Neutrophil (primary cell): ENCODE data around the gene IZUMO1.

ENCODE experiments used
- H3K27ac ChIP-seq: fragments of 200-600 bp; sonication (generic); 2 replicates; pipeline ENCODE4 v1.5.1; 2016; ENCODE audit warnings: mild to moderate bottlenecking, moderate library complexity
- H3K27me3 ChIP-seq: fragments of 200-600 bp; sonication (generic); 2 replicates; pipeline ENCODE4 v1.6.0; 2016; ENCODE audit warnings: mild to moderate bottlenecking
- H3K36me3 ChIP-seq: fragments of 200-600 bp; sonication (generic); 2 replicates; pipeline ENCODE4 v1.5.1; 2017
- H3K4me1 ChIP-seq, 2 experiments: fragments of 200-600 bp in 1 of 2; sonication (generic) in 1 of 2; 1 replicate in 1 of 2; 2 replicates in 1 of 2; pipeline versions ENCODE4 v1.5.1 to v1.6.1; 2013 to 2016; ENCODE audit warnings: low read depth in 1 of 2, low read length in 1 of 2, mild to moderate bottlenecking in 1 of 2, moderate library complexity in 1 of 2; ENCODE audit not compliant: control insufficient read depth in 1 of 2, insufficient read depth in 1 of 2
- H3K4me3 ChIP-seq, 2 experiments: fragments of 200-600 bp in 1 of 2; sonication (generic) in 1 of 2; 1 replicate in 1 of 2; 2 replicates in 1 of 2; pipeline ENCODE4 v1.5.1; 2013 to 2016; ENCODE audit warnings: low read depth in 1 of 2, low read length in 1 of 2, mild to moderate bottlenecking in 1 of 2, moderate library complexity in 1 of 2
- H3K9me3 ChIP-seq: fragments of 200-600 bp; sonication (generic); 2 replicates; pipeline ENCODE4 v1.5.1; 2016
- TF ChIP-seq, protein P1 (sequence below): fragments of 200-600 bp; sonication (generic); IDR thresholded peaks from 2 replicates; pipeline ENCODE4 v1.5.1; 2016; ENCODE audit warnings: antibody characterized with exemption

The IZUMO1 gene

DNA sequence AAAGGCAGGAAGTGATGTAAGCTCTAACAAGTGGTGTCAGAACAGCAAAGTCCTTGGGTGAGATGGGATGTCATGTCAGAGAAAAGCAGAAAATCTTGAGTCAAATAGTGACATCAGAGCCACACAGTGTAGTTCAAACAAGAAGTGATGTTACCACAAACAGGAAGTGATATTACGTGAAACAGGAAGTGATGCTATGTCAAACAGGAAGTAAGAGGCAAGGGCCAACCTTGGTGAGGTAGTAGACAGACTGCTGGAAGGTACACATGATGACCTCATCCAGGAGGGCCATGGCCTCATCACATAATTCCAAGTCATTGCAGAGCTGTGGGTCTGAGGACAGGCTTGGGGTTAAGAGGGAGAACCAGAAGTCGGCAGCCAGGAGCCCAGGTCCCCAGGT, 20.2 kb downstream of the IZUMO1 start:
- no peaks in the 10 kb centered on the region for H3K36me3 ChIP-seq
- no peaks in the 10 kb centered on the region for H3K27me3 ChIP-seq
- peaks cover 8 to 26% of the 10 kb centered on the region in 2 experiments for H3K4me1 ChIP-seq
- peaks cover 11% of the 10 kb centered on the region for H3K9me3 ChIP-seq
- H3K27ac ChIP-seq = peak overlapping the region; percentile 77
- TF ChIP-seq, protein P1, sequence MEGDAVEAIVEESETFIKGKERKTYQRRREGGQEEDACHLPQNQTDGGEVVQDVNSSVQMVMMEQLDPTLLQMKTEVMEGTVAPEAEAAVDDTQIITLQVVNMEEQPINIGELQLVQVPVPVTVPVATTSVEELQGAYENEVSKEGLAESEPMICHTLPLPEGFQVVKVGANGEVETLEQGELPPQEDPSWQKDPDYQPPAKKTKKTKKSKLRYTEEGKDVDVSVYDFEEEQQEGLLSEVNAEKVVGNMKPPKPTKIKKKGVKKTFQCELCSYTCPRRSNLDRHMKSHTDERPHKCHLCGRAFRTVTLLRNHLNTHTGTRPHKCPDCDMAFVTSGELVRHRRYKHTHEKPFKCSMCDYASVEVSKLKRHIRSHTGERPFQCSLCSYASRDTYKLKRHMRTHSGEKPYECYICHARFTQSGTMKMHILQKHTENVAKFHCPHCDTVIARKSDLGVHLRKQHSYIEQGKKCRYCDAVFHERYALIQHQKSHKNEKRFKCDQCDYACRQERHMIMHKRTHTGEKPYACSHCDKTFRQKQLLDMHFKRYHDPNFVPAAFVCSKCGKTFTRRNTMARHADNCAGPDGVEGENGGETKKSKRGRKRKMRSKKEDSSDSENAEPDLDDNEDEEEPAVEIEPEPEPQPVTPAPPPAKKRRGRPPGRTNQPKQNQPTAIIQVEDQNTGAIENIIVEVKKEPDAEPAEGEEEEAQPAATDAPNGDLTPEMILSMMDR = no peak
- no peak overlapping the region for H3K4me3 ChIP-seq

DNA sequence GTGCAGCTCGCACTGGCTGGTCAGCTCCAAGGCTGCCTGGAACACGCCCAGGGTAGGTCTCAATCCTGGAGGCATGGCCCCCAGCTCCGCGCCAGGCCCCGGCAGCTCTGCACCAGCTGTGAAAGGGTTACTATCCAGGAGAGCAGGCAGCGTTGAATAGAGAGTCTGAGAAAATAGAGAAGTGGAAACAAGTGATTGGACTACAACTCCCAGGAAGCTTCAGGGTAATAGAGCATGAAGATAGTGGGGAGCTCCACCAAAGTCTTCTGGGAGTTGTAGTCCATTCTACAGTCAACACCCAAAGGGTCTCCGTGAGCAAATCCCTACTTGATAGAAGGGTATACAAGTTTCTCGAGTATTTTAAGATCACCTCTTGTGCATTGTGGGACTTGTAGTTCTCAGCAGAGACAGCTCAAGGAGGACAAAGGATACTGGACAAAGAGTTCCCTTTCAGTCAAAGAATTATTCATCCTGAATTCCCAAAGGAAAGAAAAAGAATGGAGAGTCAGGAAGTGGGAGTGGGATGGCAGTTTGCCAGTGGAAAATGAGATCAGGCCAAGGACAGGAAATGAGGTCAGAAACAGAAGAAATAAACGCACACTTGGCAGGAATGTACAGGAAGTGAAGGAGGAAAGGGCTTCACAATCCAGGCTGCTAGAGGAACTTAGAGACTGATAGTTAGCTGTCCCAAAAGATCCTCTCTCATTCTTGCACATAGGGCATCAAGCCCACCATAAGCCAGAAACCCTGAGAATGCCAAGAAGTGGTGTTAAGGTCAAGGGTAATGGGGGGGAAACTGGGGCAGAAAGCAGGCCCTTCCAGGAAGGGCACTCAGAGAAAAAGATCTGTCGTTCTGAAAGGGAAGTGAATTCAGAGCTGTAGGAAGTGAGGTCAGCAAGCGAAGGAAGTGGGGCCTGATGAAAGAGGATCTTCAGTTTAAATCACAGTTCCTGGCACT, 21.6 kb downstream of the IZUMO1 start:
- TF ChIP-seq, protein P1 = no peak
- Histone ChIP-seq H3K9me3 (peaks cover 11% of the 10 kb centered on the region), H3K36me3 (no peaks in the 10 kb centered on the region), H3K4me1 (peaks cover 13 to 30% of the 10 kb centered on the region in 2 experiments), H3K27ac (peak overlapping the region; percentile 77), H3K4me3 (no peak overlapping the region), H3K27me3 (no peaks in the 10 kb centered on the region)

DNA sequence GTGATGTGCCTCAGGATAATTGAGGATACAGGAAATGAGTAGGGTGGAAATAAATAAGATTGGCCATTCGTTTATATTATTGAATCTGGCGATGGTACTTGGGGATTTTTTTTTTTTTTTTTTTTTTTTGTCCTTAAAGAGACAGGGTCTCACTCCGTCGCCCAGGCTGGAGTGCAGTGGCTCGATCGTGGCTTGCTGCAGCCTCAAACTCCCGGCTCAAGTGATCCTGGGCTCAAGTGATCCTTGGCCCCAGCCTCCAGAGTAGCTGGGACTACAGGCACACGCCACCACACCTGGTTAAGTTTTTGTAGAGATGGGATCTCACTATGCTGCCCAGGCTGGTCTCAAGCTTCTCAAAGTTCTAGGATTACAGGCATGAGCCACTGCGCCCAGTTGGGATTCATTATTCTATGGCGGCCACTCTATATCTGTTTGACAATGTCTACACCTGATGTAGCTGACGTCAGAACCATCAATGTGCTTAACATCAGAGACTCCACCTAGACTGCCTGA, 24.5 kb downstream of the IZUMO1 start:
- Histone ChIP-seq H3K4me3 (no peak overlapping the region), H3K4me1 (peaks cover 13 to 30% of the 10 kb centered on the region in 2 experiments)
- TF ChIP-seq, protein P1 = no peak

DNA sequence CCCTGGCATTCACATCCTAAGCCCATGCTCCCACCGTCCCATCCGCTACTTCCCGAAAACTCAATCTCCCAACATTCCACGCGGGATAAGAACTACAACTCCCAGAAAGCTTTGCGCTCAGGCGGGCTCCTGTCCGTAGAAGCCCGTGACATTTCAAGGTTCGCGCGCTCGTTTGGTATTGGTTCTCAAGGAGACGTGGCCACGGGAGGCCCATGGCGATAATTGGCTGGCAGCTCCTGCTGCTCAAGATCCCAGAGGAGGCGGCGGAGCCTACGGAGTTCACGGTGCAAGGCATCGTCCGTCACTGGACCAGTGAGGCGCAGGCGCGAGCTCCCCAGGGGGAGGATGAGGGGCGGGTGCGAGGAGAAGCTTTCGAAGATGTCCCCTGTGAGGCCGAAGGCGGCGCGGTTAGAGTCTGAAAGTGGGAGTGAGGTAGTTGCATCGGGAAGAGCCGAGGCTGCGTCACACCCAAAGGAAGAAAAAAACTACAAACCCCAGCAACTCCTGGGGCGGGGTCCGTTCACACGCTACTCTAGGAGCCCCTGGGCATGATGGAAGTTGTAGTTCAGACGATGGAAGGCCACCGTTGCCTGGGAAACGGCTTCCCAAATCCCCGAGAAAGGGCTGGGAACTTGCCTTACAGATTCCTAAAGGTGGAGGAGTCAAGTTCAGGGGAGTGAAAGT, 26.0 kb downstream of the IZUMO1 start:
- H3K36me3 ChIP-seq = no peaks in the 10 kb centered on the region
- H3K4me3 ChIP-seq = peak overlapping the region; percentile 56 to 61
- H3K9me3 ChIP-seq = no peaks in the 10 kb centered on the region
- no peaks in the 10 kb centered on the region for H3K27me3 ChIP-seq
- TF ChIP-seq, protein P1 = no peak
- H3K4me1 ChIP-seq = peaks cover 13 to 17% of the 10 kb centered on the region in 2 experiments
- H3K27ac ChIP-seq = no peak overlapping the region

More for the DNA sequence above, 24.5 kb downstream of the IZUMO1 start:
- H3K9me3 ChIP-seq = peaks cover 11% of the 10 kb centered on the region
- H3K36me3 ChIP-seq = no peaks in the 10 kb centered on the region
- H3K27me3 ChIP-seq = no peaks in the 10 kb centered on the region
- no peak overlapping the region for H3K27ac ChIP-seq

DNA sequence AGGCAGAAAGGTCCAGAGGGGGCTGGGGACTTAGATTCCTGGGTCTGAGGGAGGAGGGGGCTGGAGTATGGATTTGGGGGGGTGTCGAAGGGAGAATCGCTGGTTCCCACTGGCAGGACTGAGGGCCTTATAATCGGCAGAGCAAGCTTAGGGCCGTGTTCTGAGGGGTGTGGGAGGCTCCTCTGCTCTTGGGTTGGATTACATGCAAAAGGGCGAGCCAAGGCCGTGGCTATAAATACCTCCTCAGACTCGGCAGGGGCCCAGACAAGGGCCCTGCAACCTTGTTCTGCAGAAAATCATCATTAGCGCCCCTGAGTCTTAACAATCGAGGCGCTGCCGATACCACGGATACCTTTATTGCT, 26.5 kb downstream of the IZUMO1 start:
- H3K27me3 ChIP-seq = no peaks in the 10 kb centered on the region
- peaks cover 8 to 11% of the 10 kb centered on the region in 2 experiments for H3K4me1 ChIP-seq
- H3K9me3 ChIP-seq = no peaks in the 10 kb centered on the region
- TF ChIP-seq, protein P1 = no peak
- H3K27ac ChIP-seq = no peak overlapping the region
- peak overlapping the region in 1 of 2 experiments; percentile 61 for H3K4me3 ChIP-seq
- H3K36me3 ChIP-seq = no peaks in the 10 kb centered on the region
